Stomach smooth muscle (tissue), 2 donors: ENCODE measurements around the gene COL19A1.
"Not testable (repeated sequence)": the region's sequence is repeated elsewhere in the genome, so short reads cannot be mapped to it uniquely, and the experiment has no call there.

ENCODE experiments used
- H3K27ac ChIP-seq: one replicate; pipeline ENCODE4 v1.7.0; 2013; ENCODE audit warnings: mild to moderate bottlenecking, low read length, inconsistent platforms
- H3K27me3 ChIP-seq, 2 donors: one replicate each; pipeline ENCODE4 v1.7.0; 2013; ENCODE audit warnings: low read length in 2 of 2; ENCODE audit not compliant: insufficient read depth in 2 of 2, control insufficient read depth in 1 of 2
- H3K36me3 ChIP-seq, 2 donors: one replicate each; pipeline ENCODE4 v1.7.0; 2013; ENCODE audit warnings: low read length in 2 of 2; ENCODE audit not compliant: control insufficient read depth in 2 of 2, insufficient read depth in 2 of 2
- H3K4me1 ChIP-seq: one replicate; pipeline ENCODE4 v1.7.0; 2013; ENCODE audit warnings: low read length; ENCODE audit not compliant: control insufficient read depth, insufficient read depth
- H3K4me3 ChIP-seq, 2 donors: one replicate each; pipeline ENCODE4 v1.7.0; 2013; ENCODE audit warnings: low read length in 2 of 2
- H3K9ac ChIP-seq, 2 donors: one replicate each; pipeline ENCODE4 v1.7.0; 2013; ENCODE audit warnings: low read length in 2 of 2, mild to moderate bottlenecking in 1 of 2
- H3K9me3 ChIP-seq, 2 donors: one replicate each; pipeline ENCODE4 v1.7.0; 2013; ENCODE audit warnings: low read length in 2 of 2; ENCODE audit not compliant: control insufficient read depth in 2 of 2
- donor health status: healthy.
- donor health status: Pancreatic carcinoma.

The COL19A1 gene

GRCh38 chr6:69994251-69994650 lies 127.9 kb downstream of the COL19A1 start:
- H3K9ac ChIP-seq, result no peak overlapping the region
- no peaks in the 10 kb centered on the region for H3K4me1 ChIP-seq
- H3K36me3 ChIP-seq, result no peaks in the 10 kb centered on the region
- no peaks in the 10 kb centered on the region for H3K27me3 ChIP-seq
- no peak overlapping the region for H3K27ac ChIP-seq
- no peaks in the 10 kb centered on the region for H3K9me3 ChIP-seq
- no peak overlapping the region for H3K4me3 ChIP-seq

GRCh38 chr6:70008189-70008588 lies 141.8 kb downstream of the COL19A1 start:
- Histone ChIP-seq H3K36me3 (no peaks in the 10 kb centered on the region), H3K4me3 (no peak overlapping the region), H3K9ac (no peak overlapping the region), H3K27ac (no peak overlapping the region), H3K9me3 (peaks cover 3 to 6% of the 10 kb centered on the region in 2 donors), H3K4me1 (no peaks in the 10 kb centered on the region), H3K27me3 (no peaks in the 10 kb centered on the region)

- not testable (repeated sequence) for H3K9me3 ChIP-seq, H3K4me1 ChIP-seq, H3K27ac ChIP-seq, H3K36me3 ChIP-seq, H3K27me3 ChIP-seq, H3K4me3 ChIP-seq, H3K9ac ChIP-seq
These were observed 144.0 kb downstream of the COL19A1 start for GRCh38 chr6:70010339-70010738.

- H3K27ac ChIP-seq, H3K36me3 ChIP-seq, H3K9me3 ChIP-seq, H3K4me3 ChIP-seq, H3K9ac ChIP-seq, H3K27me3 ChIP-seq, H3K4me1 ChIP-seq: not testable (repeated sequence)
These were observed 156.8 kb downstream of the COL19A1 start for GRCh38 chr6:70023201-70023600.

- Histone ChIP-seq H3K9ac (no peak overlapping the region), H3K9me3 (no peaks in the 10 kb centered on the region), H3K27ac (no peak overlapping the region), H3K36me3 (no peaks in the 10 kb centered on the region), H3K27me3 (no peaks in the 10 kb centered on the region), H3K4me1 (no peaks in the 10 kb centered on the region), H3K4me3 (no peak overlapping the region)
These were observed 161.9 kb downstream of the COL19A1 start for GRCh38 chr6:70028246-70028645.

GRCh38 chr6:70028926-70029325 lies 162.6 kb downstream of the COL19A1 start:
- Histone ChIP-seq H3K4me1 (no peaks in the 10 kb centered on the region), H3K27ac (no peak overlapping the region), H3K27me3 (no peaks in the 10 kb centered on the region), H3K9ac (no peak overlapping the region), H3K4me3 (no peak overlapping the region), H3K9me3 (no peaks in the 10 kb centered on the region), H3K36me3 (no peaks in the 10 kb centered on the region)

GRCh38 chr6:70033781-70034180 lies 167.4 kb downstream of the COL19A1 start:
- H3K36me3 ChIP-seq, result no peaks in the 10 kb centered on the region
- no peaks in the 10 kb centered on the region for H3K9me3 ChIP-seq
- H3K27ac ChIP-seq, result no peak overlapping the region
- H3K4me1 ChIP-seq, result no peaks in the 10 kb centered on the region
- no peaks in the 10 kb centered on the region for H3K27me3 ChIP-seq
- H3K9ac ChIP-seq, result no peak overlapping the region
- H3K4me3 ChIP-seq, result no peak overlapping the region

- Histone ChIP-seq H3K27me3 (no peaks in the 10 kb centered on the region), H3K4me1 (no peaks in the 10 kb centered on the region), H3K36me3 (no peaks in the 10 kb centered on the region), H3K27ac (no peak overlapping the region), H3K4me3 (no peak overlapping the region), H3K9ac (no peak overlapping the region), H3K9me3 (no peaks in the 10 kb centered on the region)
These were observed 171.1 kb downstream of the COL19A1 start for GRCh38 chr6:70037445-70037844.

- Histone ChIP-seq H3K27me3 (no peaks in the 10 kb centered on the region), H3K36me3 (no peaks in the 10 kb centered on the region), H3K4me3 (no peak overlapping the region), H3K9me3 (peaks cover 0 to 2% of the 10 kb centered on the region in 2 donors), H3K4me1 (no peaks in the 10 kb centered on the region), H3K9ac (no peak overlapping the region), H3K27ac (no peak overlapping the region)
These were observed 174.4 kb downstream of the COL19A1 start for GRCh38 chr6:70040766-70041165.

- Histone ChIP-seq H3K27ac (no peak overlapping the region), H3K27me3 (no peaks in the 10 kb centered on the region), H3K4me1 (no peaks in the 10 kb centered on the region), H3K36me3 (no peaks in the 10 kb centered on the region), H3K4me3 (no peak overlapping the region), H3K9ac (no peak overlapping the region), H3K9me3 (peaks cover 0 to 2% of the 10 kb centered on the region in 2 donors)
These were observed 175.1 kb downstream of the COL19A1 start for GRCh38 chr6:70041411-70041810.

- H3K36me3 ChIP-seq, result no peaks in the 10 kb centered on the region
- H3K9ac ChIP-seq, result no peak overlapping the region
- no peak overlapping the region for H3K4me3 ChIP-seq
- H3K4me1 ChIP-seq, result no peaks in the 10 kb centered on the region
- H3K27ac ChIP-seq, result no peak overlapping the region
- H3K27me3 ChIP-seq, result no peaks in the 10 kb centered on the region
- peaks cover 0 to 2% of the 10 kb centered on the region in 2 donors for H3K9me3 ChIP-seq
These were observed 179.1 kb downstream of the COL19A1 start for GRCh38 chr6:70045413-70045812.
